ENCODE data around the gene DGKE.

DNA sequence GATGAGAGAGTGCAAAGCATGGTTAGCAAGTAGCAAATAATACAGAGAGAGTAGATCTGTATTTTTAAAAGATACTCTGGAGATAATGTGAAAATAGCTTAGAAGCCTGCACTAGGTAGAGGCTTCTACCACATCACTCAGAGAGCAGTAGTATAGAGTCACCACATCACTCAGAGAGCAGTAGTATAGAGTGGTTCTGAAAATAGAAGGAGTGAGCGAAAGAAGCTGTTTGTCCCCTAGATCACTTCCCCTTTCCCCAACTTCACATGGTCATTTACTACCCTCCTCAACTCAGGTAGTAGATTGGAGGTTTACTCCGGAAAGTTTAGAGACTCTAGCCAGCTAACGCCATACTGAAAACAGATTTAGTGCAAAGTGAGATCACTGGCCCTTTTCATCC lies 17.1 kb downstream of the DGKE start:
- TF ChIP-seq, protein P1, sequence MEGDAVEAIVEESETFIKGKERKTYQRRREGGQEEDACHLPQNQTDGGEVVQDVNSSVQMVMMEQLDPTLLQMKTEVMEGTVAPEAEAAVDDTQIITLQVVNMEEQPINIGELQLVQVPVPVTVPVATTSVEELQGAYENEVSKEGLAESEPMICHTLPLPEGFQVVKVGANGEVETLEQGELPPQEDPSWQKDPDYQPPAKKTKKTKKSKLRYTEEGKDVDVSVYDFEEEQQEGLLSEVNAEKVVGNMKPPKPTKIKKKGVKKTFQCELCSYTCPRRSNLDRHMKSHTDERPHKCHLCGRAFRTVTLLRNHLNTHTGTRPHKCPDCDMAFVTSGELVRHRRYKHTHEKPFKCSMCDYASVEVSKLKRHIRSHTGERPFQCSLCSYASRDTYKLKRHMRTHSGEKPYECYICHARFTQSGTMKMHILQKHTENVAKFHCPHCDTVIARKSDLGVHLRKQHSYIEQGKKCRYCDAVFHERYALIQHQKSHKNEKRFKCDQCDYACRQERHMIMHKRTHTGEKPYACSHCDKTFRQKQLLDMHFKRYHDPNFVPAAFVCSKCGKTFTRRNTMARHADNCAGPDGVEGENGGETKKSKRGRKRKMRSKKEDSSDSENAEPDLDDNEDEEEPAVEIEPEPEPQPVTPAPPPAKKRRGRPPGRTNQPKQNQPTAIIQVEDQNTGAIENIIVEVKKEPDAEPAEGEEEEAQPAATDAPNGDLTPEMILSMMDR (IDR thresholded peaks at IDR 0.05): no peak
- TF ChIP-seq POLR2A (IDR thresholded peaks at IDR 0.05): no peak

Data from esophagus squamous epithelium (tissue), 4 donors.